ENCODE results near the gene DLG4. TPM values are rescaled to one million over a fixed set of nuclear protein-coding genes. Genes with fewer than 3 reads are reported as not detected.

Gene DLG4
- total RNA-seq, 2 experiments from 2014 or later, result 10.1 to 11.7 TPM

- ChIA-PET POLR2A (no interaction called here), CTCF (interaction anchor here (0.7 to 1.3 kb wide), 2 partner anchors 38 to 330 kb away, joined by 3 to 4 read pairs; no protein-coding TSS in a partner anchor)
- no peak for DNase-seq
- H3K36me3 Mint-ChIP-seq (ENCODE audit: low read depth), result peaks cover 30% of the 10 kb centered on the region
- H3K27ac Mint-ChIP-seq, result no peak overlapping the region
- H3K4me1 Mint-ChIP-seq (ENCODE audit: low read depth), result peaks cover 41% of the 10 kb centered on the region
- no peak overlapping the region for H3K4me3 Mint-ChIP-seq
- H3K27me3 Mint-ChIP-seq (ENCODE audit: low read depth), result peaks cover 20% of the 10 kb centered on the region
- no peaks in the 10 kb centered on the region for H3K9me3 Mint-ChIP-seq (ENCODE audit: insufficient read depth)
- ATAC-seq, result no peak
Measured at GRCh38 chr17:7258731-7259554, 39.3 kb upstream of the DLG4 start.

- Mint-ChIP-seq H3K27me3 (ENCODE audit: low read depth) (peaks cover 3% of the 10 kb centered on the region), H3K27ac (peak overlapping the region; percentile 25), H3K4me3 (no peak overlapping the region), H3K4me1 (ENCODE audit: low read depth) (peaks cover 35% of the 10 kb centered on the region), H3K9me3 (ENCODE audit: insufficient read depth) (no peaks in the 10 kb centered on the region), H3K36me3 (ENCODE audit: low read depth) (peaks cover 35% of the 10 kb centered on the region)
- ATAC-seq (no peak), DNase-seq (no peak)
- ChIA-PET CTCF (interaction anchor here (0.7 to 1.6 kb wide), 4 partner anchors 24 to 211 kb away, joined by 3 to 5 read pairs (median 3); partner anchors contain the start of gene SLC2A4), POLR2A (interaction anchor here (1.0 kb wide), 1 partner anchor 15 kb away, joined by 3 read pairs; the partner anchor contains the start of gene GABARAP)
Measured at GRCh38 chr17:7256766-7257456, 37.3 kb upstream of the DLG4 start.

- ATAC-seq, result no peak
- H3K36me3 Mint-ChIP-seq (ENCODE audit: low read depth), result peaks cover 42% of the 10 kb centered on the region
- no peaks in the 10 kb centered on the region for H3K27me3 Mint-ChIP-seq (ENCODE audit: low read depth)
- peak overlapping the region; percentile 16 for H3K27ac Mint-ChIP-seq
- no peak overlapping the region for H3K4me3 Mint-ChIP-seq
- H3K9me3 Mint-ChIP-seq (ENCODE audit: insufficient read depth), result no peaks in the 10 kb centered on the region
- POLR2A ChIA-PET, result interaction anchor here (1.0 kb wide), 1 partner anchor 10 kb away, joined by 3 read pairs; no protein-coding TSS in a partner anchor
- peaks cover 38% of the 10 kb centered on the region for H3K4me1 Mint-ChIP-seq (ENCODE audit: low read depth)
- CTCF ChIA-PET, result interaction anchor here (1.0 kb wide), 2 partner anchors 12 to 16 kb away, joined by 3 read pairs; partner anchors contain the start of gene GABARAP
- DNase-seq, result no peak
Measured at GRCh38 chr17:7254511-7254910, 34.9 kb upstream of the DLG4 start.

- POLR2A ChIA-PET, result no interaction called here
Measured at GRCh38 chr17:7253082-7253481, 33.4 kb upstream of the DLG4 start.

DNA sequence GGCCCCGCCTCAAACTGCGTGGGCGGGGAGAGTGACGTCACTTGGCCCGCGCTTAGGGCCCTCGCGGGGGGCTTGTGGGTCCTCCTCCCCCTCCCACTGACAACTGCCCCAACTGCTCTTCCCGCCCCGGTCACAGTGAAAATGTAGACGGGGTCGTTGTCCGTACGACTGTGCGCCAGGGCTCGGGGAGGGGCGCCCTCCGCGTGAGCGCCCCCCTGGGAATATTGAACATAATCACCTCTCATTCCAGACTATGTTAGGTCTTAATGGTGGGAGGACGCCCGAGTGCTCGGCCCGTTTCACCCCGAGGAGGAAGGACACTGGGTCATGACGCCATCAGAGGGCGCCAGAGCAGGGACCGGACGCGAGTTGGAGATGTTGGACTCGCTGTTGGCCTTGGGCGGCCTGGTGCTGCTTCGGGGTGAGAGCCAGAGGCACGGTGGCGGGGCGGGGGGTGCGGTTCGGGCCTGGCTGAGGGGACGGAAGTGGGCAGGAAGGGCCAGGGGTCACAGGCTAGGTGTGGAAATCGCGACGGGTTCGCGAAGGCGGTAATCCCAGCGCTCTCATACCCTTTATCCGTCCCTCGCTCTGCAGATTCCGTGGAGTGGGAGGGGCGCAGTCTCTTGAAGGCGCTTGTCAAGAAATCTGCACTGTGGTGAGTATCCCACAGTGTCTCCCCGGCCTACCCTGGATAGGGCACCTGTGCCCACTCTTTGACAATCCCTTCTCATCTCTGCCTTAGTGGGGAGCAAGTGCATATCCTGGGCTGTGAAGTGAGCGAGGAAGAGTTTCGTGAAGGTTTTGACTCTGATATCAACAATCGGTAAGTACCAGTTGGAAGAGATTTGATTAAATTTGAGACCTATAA, 32.8 kb upstream of the DLG4 start, which contains the start of gene ELP5:
TSS of gene ELP5 (plus strand) at position 40 of the 868 bp plus-strand sequence. CDS start at position 376, 336 bp downstream.
- ChIA-PET POLR2A (interaction anchor here (1.0 to 2.0 kb wide), 2 partner anchors 10 to 32 kb away, joined by 6 to 15 read pairs; partner anchors contain the start of genes ACADVL, DLG4 and GABARAP), CTCF (no interaction called here)
- peak; percentile 94 for DNase-seq
- H3K4me1 Mint-ChIP-seq (ENCODE audit: low read depth), result peaks cover 49% of the 10 kb centered on the region
- H3K27me3 Mint-ChIP-seq (ENCODE audit: low read depth), result no peaks in the 10 kb centered on the region
- H3K4me3 Mint-ChIP-seq, result peak within 1 kb of the TSS; percentile 83
- peak within 1 kb of the TSS; percentile 100 for H3K27ac Mint-ChIP-seq
- ATAC-seq, result peak; percentile 76
- no peaks in the 10 kb centered on the region for H3K9me3 Mint-ChIP-seq (ENCODE audit: insufficient read depth)
- H3K36me3 Mint-ChIP-seq (ENCODE audit: low read depth), result peaks cover 39% of the 10 kb centered on the region

More at GRCh38 chr17:7253082-7253481, 33.4 kb upstream of the DLG4 start:
- peaks cover 39% of the 10 kb centered on the region for H3K36me3 Mint-ChIP-seq (ENCODE audit: low read depth)
- no peak for DNase-seq
- H3K27ac Mint-ChIP-seq, result peak overlapping the region; percentile 100
- H3K27me3 Mint-ChIP-seq (ENCODE audit: low read depth), result no peaks in the 10 kb centered on the region
- no peak for ATAC-seq
- CTCF ChIA-PET, result no interaction called here
- H3K4me3 Mint-ChIP-seq, result peak overlapping the region; percentile 83
- no peaks in the 10 kb centered on the region for H3K9me3 Mint-ChIP-seq (ENCODE audit: insufficient read depth)
- H3K4me1 Mint-ChIP-seq (ENCODE audit: low read depth), result peaks cover 49% of the 10 kb centered on the region

DNA sequence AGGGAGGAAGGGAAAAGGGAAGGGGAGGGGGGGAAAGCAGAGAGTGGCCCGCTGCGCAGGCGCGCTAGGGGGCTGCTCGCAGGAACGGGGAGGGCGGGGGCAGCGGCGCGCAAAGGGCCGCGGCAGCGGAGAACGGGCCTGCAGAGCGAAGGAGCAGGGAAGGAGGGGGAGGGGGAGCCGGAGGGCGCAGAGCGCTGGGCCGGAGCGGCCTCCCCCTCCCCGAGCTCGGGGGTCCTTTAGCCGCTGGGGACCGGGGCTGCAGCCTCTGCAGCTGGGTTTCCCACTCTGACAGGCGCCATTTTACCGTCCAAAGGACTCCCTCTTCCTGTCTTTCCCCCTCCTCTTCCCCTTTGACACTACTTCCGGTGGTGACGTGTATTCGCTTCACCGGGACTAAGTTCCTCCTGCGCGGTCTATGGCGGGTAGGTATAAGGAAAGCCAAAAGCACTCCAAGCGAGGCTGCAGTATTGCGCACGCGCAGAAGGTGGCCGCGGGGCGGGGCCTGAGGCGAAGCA, 32.1 kb upstream of the DLG4 start, which contains the start of gene CTDNEP1:
TSS of gene CTDNEP1 (minus strand) at position 74 of the 515 bp plus-strand sequence. CDS start 438 bp downstream, outside the sequence.
- ChIA-PET CTCF (interaction anchor here (0.6 to 1.6 kb wide), 3 partner anchors 9 to 85 kb away, joined by 3 to 8 read pairs (median 4); partner anchors contain the start of gene GABARAP), POLR2A (interaction anchor here (0.7 to 2.0 kb wide), 4 partner anchors 9 to 183 kb away, joined by 3 to 15 read pairs (median 4); partner anchors contain the start of genes ACADVL, DLG4, DVL2 and GABARAP)
- Mint-ChIP-seq H3K27ac (peak within 1 kb of the TSS; percentile 100), H3K27me3 (ENCODE audit: low read depth) (no peaks in the 10 kb centered on the region), H3K4me3 (peak within 1 kb of the TSS; percentile 83), H3K4me1 (ENCODE audit: low read depth) (peaks cover 52% of the 10 kb centered on the region), H3K36me3 (ENCODE audit: low read depth) (peaks cover 41% of the 10 kb centered on the region), H3K9me3 (ENCODE audit: insufficient read depth) (no peaks in the 10 kb centered on the region)
- ATAC-seq (peak; percentile 93), DNase-seq (peak; percentile 99)

DNA sequence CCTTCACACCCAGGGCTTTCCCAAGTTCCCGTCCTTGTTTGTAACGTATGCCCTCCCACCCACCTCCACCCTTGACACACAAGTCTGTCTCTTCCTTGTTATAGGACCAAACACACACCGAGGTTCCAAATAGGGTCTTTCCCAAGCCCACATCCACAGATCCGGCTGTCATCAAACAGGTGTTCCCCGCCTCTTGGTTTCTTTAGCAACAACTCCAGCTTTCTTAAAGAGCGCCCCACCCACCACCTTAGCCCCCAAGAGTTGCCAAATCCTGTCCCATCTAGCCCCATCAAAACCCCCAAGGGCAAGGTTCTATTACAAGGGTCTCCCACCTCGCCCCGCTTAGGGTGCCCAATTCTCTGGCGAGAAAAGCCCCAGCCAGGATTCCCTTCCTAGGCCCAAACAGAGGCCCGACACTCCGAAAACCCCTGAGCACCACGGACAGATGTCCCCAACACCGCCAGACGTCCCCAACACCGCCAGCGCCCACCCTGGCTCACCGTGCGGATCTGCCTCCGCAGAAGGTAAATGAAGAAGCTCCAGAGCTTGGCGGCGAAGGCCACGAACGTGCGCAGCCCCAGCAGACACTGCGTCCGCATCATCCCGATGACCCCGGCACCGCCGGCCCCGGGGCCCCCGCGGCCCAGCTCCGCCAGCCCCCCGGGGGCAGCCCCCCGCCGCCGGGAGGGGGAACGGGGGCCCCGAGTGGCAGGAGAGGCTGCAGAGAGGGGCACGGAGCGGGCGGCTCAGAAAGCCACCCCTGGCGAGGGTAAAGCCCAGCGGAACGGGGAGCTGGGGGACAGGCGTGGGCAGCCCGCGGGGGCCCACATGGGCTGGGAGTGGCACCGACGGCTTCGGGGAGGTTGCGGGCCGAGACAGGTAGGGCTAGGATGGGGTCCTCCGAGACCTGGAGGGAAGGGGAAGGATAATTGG, 31.3 kb upstream of the DLG4 start:
- Mint-ChIP-seq H3K4me1 (ENCODE audit: low read depth) (peaks cover 50% of the 10 kb centered on the region), H3K27ac (peak overlapping the region; percentile 100), H3K4me3 (peak overlapping the region; percentile 83), H3K9me3 (ENCODE audit: insufficient read depth) (no peaks in the 10 kb centered on the region), H3K27me3 (ENCODE audit: low read depth) (no peaks in the 10 kb centered on the region), H3K36me3 (ENCODE audit: low read depth) (peaks cover 44% of the 10 kb centered on the region)
- POLR2A ChIA-PET, result interaction anchor here (0.7 to 2.0 kb wide), 5 partner anchors 9 to 184 kb away, joined by 3 to 15 read pairs (median 3); partner anchors contain the start of genes ACADVL, DLG4, DVL2 and GABARAP
- DNase-seq (peak; percentile 42), ATAC-seq (peak; percentile 4)
- CTCF ChIA-PET, result interaction anchor here (0.6 to 1.6 kb wide), 6 partner anchors 8 to 86 kb away, joined by 3 to 8 read pairs (median 4); partner anchors contain the start of genes GABARAP and PHF23

DNA sequence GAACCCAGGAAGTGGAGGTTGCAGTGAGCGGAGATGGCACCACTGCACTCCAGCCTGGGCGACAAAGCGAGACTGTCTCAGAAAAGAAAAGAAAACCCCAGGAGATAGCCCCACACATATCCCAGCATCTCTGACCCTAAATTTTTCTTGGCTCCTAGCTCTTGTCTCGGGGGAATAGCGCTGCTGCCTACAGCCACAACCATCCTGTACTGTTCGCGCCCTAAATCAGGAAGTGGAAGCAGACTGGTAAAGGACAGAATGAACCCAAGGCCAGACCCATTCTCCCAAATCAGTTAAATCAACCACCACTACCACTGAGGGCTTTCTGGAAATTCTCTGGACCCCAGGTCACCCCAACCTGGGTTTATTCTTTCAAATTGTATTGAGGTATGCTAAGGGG, 30.2 kb upstream of the DLG4 start:
- Mint-ChIP-seq H3K4me3 (peak overlapping the region; percentile 83), H3K4me1 (ENCODE audit: low read depth) (peaks cover 50% of the 10 kb centered on the region), H3K27me3 (ENCODE audit: low read depth) (no peaks in the 10 kb centered on the region), H3K9me3 (ENCODE audit: insufficient read depth) (no peaks in the 10 kb centered on the region), H3K27ac (peak overlapping the region; percentile 90), H3K36me3 (ENCODE audit: low read depth) (peaks cover 45% of the 10 kb centered on the region)
- no peak for DNase-seq
- CTCF ChIA-PET, result interaction anchor here (1.0 to 1.2 kb wide), 2 partner anchors 10 to 46 kb away, joined by 3 to 6 read pairs; partner anchors contain the start of gene PHF23
- POLR2A ChIA-PET, result interaction anchor here (0.7 kb wide), 1 partner anchor 134 kb away, joined by 3 read pairs; no protein-coding TSS in a partner anchor
- no peak for ATAC-seq

GRCh38 chr17:7249214-7249613, 29.6 kb upstream of the DLG4 start:
- Mint-ChIP-seq H3K27me3 (ENCODE audit: low read depth) (no peaks in the 10 kb centered on the region), H3K4me3 (peak overlapping the region; percentile 83), H3K36me3 (ENCODE audit: low read depth) (peaks cover 46% of the 10 kb centered on the region), H3K27ac (peak overlapping the region; percentile 47), H3K4me1 (ENCODE audit: low read depth) (peaks cover 44% of the 10 kb centered on the region), H3K9me3 (ENCODE audit: insufficient read depth) (no peaks in the 10 kb centered on the region)
- ChIA-PET POLR2A (interaction anchor here (0.7 kb wide), 1 partner anchor 135 kb away, joined by 3 read pairs; no protein-coding TSS in a partner anchor), CTCF (no interaction called here)
- DNase-seq (no peak), ATAC-seq (no peak)
